ENCODE results near the gene PAFAH2. TPM values are rescaled to one million over a fixed set of nuclear protein-coding genes. Genes with fewer than 3 reads are reported as not detected.

Gene PAFAH2
- total and polyA plus RNA-seq, 3 experiments from 2014 or later: 11.8 to 28.6 (median 12.1) TPM

- DNase-seq: no peak
- ChIA-PET CTCF (interaction anchor here (1.3 kb wide), 1 partner anchor 71 kb away, joined by 7 read pairs; the partner anchor contains the start of gene PAFAH2), POLR2A (no interaction called here)
- H3K27ac ChIP-seq (ENCODE audit: low read depth, low read length): no peak overlapping the region
- H3K9me3 Mint-ChIP-seq: no peaks in the 10 kb centered on the region
- H3K4me3 Mint-ChIP-seq: no peak overlapping the region
- peaks cover 16 to 17% (median 16%) of the 10 kb centered on the region in 3 donors for H3K4me1 Mint-ChIP-seq
- no peaks in the 10 kb centered on the region for H3K36me3 ChIP-seq (ENCODE audit: insufficient read depth, low read length)
- no peak overlapping the region for H3K4me3 ChIP-seq (ENCODE audit: low read length)
- H3K27me3 ChIP-seq (ENCODE audit: insufficient read depth, low read length, poor library complexity, severe bottlenecking): no peaks in the 10 kb centered on the region
- peaks cover 16% of the 10 kb centered on the region for H3K4me1 ChIP-seq (ENCODE audit: insufficient read depth, low read length)
- H3K27ac Mint-ChIP-seq: peak overlapping the region in 5 of 8 donors; percentile 1 to 85 (median 24)
- H3K36me3 Mint-ChIP-seq: no peaks in the 10 kb centered on the region
- H3K27me3 Mint-ChIP-seq: peaks cover 0 to 4% of the 10 kb centered on the region in 2 donors
- H3K9me3 ChIP-seq (ENCODE audit: low read length): no peaks in the 10 kb centered on the region
Observed at GRCh38 chr1:25926731-25927496, 70.9 kb downstream of the PAFAH2 start.

- Mint-ChIP-seq H3K9me3 (no peaks in the 10 kb centered on the region), H3K27me3 (no peaks in the 10 kb centered on the region), H3K4me3 (peak overlapping the region in 1 of 7 donors; percentile 37), H3K4me1 (peaks cover 18 to 24% (median 19%) of the 10 kb centered on the region in 3 donors), H3K27ac (peak overlapping the region in 5 of 8 donors; percentile 10 to 50 (median 36)), H3K36me3 (peaks cover 0 to 2% (median 0%) of the 10 kb centered on the region in 3 donors)
- Histone ChIP-seq H3K27ac (ENCODE audit: low read depth, low read length) (no peak overlapping the region), H3K4me1 (ENCODE audit: insufficient read depth, low read length) (peaks cover 21% of the 10 kb centered on the region), H3K36me3 (ENCODE audit: insufficient read depth, low read length) (no peaks in the 10 kb centered on the region), H3K27me3 (ENCODE audit: insufficient read depth, low read length, poor library complexity, severe bottlenecking) (no peaks in the 10 kb centered on the region), H3K4me3 (ENCODE audit: low read length) (no peak overlapping the region), H3K9me3 (ENCODE audit: low read length) (no peaks in the 10 kb centered on the region)
- CTCF ChIA-PET: interaction anchor here (1.0 to 1.4 kb wide), 3 partner anchors 29 to 1843 kb away, joined by 3 to 5 read pairs (median 4); no protein-coding TSS in a partner anchor
- DNase-seq: no peak
- POLR2A ChIA-PET: interaction anchor here (1.0 kb wide), 1 partner anchor 73 kb away, joined by 3 read pairs; the partner anchor contains the start of gene PAFAH2
Observed at GRCh38 chr1:25924454-25924853, 73.4 kb downstream of the PAFAH2 start.

- ChIA-PET POLR2A (interaction anchor here (0.7 to 2.1 kb wide), 3 partner anchors 18 to 74 kb away, joined by 3 to 15 read pairs (median 6); partner anchors contain the start of genes PAFAH2 and STMN1), CTCF (interaction anchor here (1.5 to 4.2 kb wide), 2 partner anchors 15 to 28 kb away, joined by 3 to 24 read pairs; no protein-coding TSS in a partner anchor)
- Histone ChIP-seq H3K36me3 (ENCODE audit: insufficient read depth, low read length) (no peaks in the 10 kb centered on the region), H3K27ac (ENCODE audit: low read depth, low read length) (no peak overlapping the region), H3K9me3 (ENCODE audit: low read length) (no peaks in the 10 kb centered on the region), H3K27me3 (ENCODE audit: insufficient read depth, low read length, poor library complexity, severe bottlenecking) (no peaks in the 10 kb centered on the region), H3K4me3 (ENCODE audit: low read length) (peak overlapping the region; percentile 53), H3K4me1 (ENCODE audit: insufficient read depth, low read length) (peaks cover 28% of the 10 kb centered on the region)
- Mint-ChIP-seq H3K9me3 (no peaks in the 10 kb centered on the region), H3K27ac (peak overlapping the region in 6 of 8 donors; percentile 36 to 68 (median 44)), H3K27me3 (no peaks in the 10 kb centered on the region), H3K4me3 (peak overlapping the region; percentile 69 to 95 (median 85)), H3K36me3 (peaks cover 0 to 2% (median 0%) of the 10 kb centered on the region in 3 donors), H3K4me1 (peaks cover 21 to 30% (median 24%) of the 10 kb centered on the region in 3 donors)
- peak in 2 of 5 donors; percentile 3 to 5 for DNase-seq
Observed at GRCh38 chr1:25922971-25923552, 74.8 kb downstream of the PAFAH2 start.

- H3K4me3 Mint-ChIP-seq: peak overlapping the region; percentile 84 to 95 (median 86)
- H3K4me1 ChIP-seq (ENCODE audit: insufficient read depth, low read length): peaks cover 35% of the 10 kb centered on the region
- peak overlapping the region; percentile 53 for H3K4me3 ChIP-seq (ENCODE audit: low read length)
- ChIA-PET POLR2A (interaction anchor here (0.6 to 2.1 kb wide), 4 partner anchors 17 to 75 kb away, joined by 3 to 15 read pairs (median 5); partner anchors contain the start of genes PAFAH2 and STMN1), CTCF (interaction anchor here (1.1 to 4.2 kb wide), 4 partner anchors 11 to 75 kb away, joined by 3 to 24 read pairs (median 4); partner anchors contain the start of gene PAFAH2)
- H3K36me3 ChIP-seq (ENCODE audit: insufficient read depth, low read length): no peaks in the 10 kb centered on the region
- no peaks in the 10 kb centered on the region for H3K9me3 Mint-ChIP-seq
- H3K27me3 ChIP-seq (ENCODE audit: insufficient read depth, low read length, poor library complexity, severe bottlenecking): no peaks in the 10 kb centered on the region
- H3K27ac Mint-ChIP-seq: peak overlapping the region; percentile 32 to 95 (median 72)
- peak; percentile 31 to 75 (median 61) for DNase-seq
- peaks cover 27 to 36% (median 29%) of the 10 kb centered on the region in 3 donors for H3K4me1 Mint-ChIP-seq
- no peaks in the 10 kb centered on the region for H3K27me3 Mint-ChIP-seq
- peaks cover 0 to 2% (median 0%) of the 10 kb centered on the region in 3 donors for H3K36me3 Mint-ChIP-seq
- H3K27ac ChIP-seq (ENCODE audit: low read depth, low read length): no peak overlapping the region
- H3K9me3 ChIP-seq (ENCODE audit: low read length): no peaks in the 10 kb centered on the region
Observed at GRCh38 chr1:25922056-25922970, 75.5 kb downstream of the PAFAH2 start.

GRCh38 chr1:25918615-25919014, 79.2 kb downstream of the PAFAH2 start:
- CTCF ChIA-PET: interaction anchor here (0.7 to 1.7 kb wide), 2 partner anchors 14 to 23 kb away, joined by 3 to 13 read pairs; no protein-coding TSS in a partner anchor
- H3K4me1 ChIP-seq (ENCODE audit: insufficient read depth, low read length): peaks cover 32% of the 10 kb centered on the region
- H3K9me3 ChIP-seq (ENCODE audit: low read length): no peaks in the 10 kb centered on the region
- no peak overlapping the region for H3K27ac Mint-ChIP-seq
- peaks cover 22 to 36% (median 23%) of the 10 kb centered on the region in 3 donors for H3K4me1 Mint-ChIP-seq
- H3K27me3 ChIP-seq (ENCODE audit: insufficient read depth, low read length, poor library complexity, severe bottlenecking): no peaks in the 10 kb centered on the region
- POLR2A ChIA-PET: no interaction called here
- H3K9me3 Mint-ChIP-seq: no peaks in the 10 kb centered on the region
- no peak overlapping the region for H3K4me3 ChIP-seq (ENCODE audit: low read length)
- DNase-seq: no peak
- H3K36me3 Mint-ChIP-seq: peaks cover 0 to 2% (median 0%) of the 10 kb centered on the region in 3 donors
- no peaks in the 10 kb centered on the region for H3K27me3 Mint-ChIP-seq
- no peaks in the 10 kb centered on the region for H3K36me3 ChIP-seq (ENCODE audit: insufficient read depth, low read length)
- H3K4me3 Mint-ChIP-seq: no peak overlapping the region
- no peak overlapping the region for H3K27ac ChIP-seq (ENCODE audit: low read depth, low read length)

- no peaks in the 10 kb centered on the region for H3K27me3 ChIP-seq (ENCODE audit: insufficient read depth, low read length, poor library complexity, severe bottlenecking)
- Mint-ChIP-seq H3K36me3 (peaks cover 0 to 2% (median 0%) of the 10 kb centered on the region in 3 donors), H3K9me3 (no peaks in the 10 kb centered on the region), H3K4me3 (peak overlapping the region in 4 of 7 donors; percentile 20 to 60 (median 42)), H3K4me1 (peaks cover 18 to 31% (median 19%) of the 10 kb centered on the region in 3 donors), H3K27ac (peak overlapping the region in 7 of 8 donors; percentile 20 to 65 (median 52)), H3K27me3 (no peaks in the 10 kb centered on the region)
- ChIA-PET CTCF (interaction anchor here (0.7 to 1.7 kb wide), 2 partner anchors 13 to 23 kb away, joined by 3 to 13 read pairs; no protein-coding TSS in a partner anchor), POLR2A (interaction anchor here (0.6 to 0.7 kb wide), 3 partner anchors 11 to 1270 kb away, joined by 3 to 4 read pairs (median 4); partner anchors contain the start of gene PAFAH2)
- H3K4me1 ChIP-seq (ENCODE audit: insufficient read depth, low read length): peaks cover 26% of the 10 kb centered on the region
- no peak overlapping the region for H3K27ac ChIP-seq (ENCODE audit: low read depth, low read length)
- DNase-seq: peak in 3 of 5 donors; percentile 8 to 22 (median 14)
- H3K9me3 ChIP-seq (ENCODE audit: low read length): no peaks in the 10 kb centered on the region
- no peak overlapping the region for H3K4me3 ChIP-seq (ENCODE audit: low read length)
- no peaks in the 10 kb centered on the region for H3K36me3 ChIP-seq (ENCODE audit: insufficient read depth, low read length)
Observed at GRCh38 chr1:25917996-25918395, 79.9 kb downstream of the PAFAH2 start.

- POLR2A ChIA-PET: no interaction called here
- Mint-ChIP-seq H3K27me3 (no peaks in the 10 kb centered on the region), H3K4me3 (no peak overlapping the region), H3K4me1 (peaks cover 8 to 21% (median 10%) of the 10 kb centered on the region in 3 donors), H3K36me3 (peaks cover 0 to 2% (median 0%) of the 10 kb centered on the region in 3 donors), H3K27ac (no peak overlapping the region), H3K9me3 (no peaks in the 10 kb centered on the region)
- no peak overlapping the region for H3K27ac ChIP-seq (ENCODE audit: low read depth, low read length)
- H3K36me3 ChIP-seq (ENCODE audit: insufficient read depth, low read length): no peaks in the 10 kb centered on the region
- no peak overlapping the region for H3K4me3 ChIP-seq (ENCODE audit: low read length)
- peaks cover 14% of the 10 kb centered on the region for H3K4me1 ChIP-seq (ENCODE audit: insufficient read depth, low read length)
- H3K27me3 ChIP-seq (ENCODE audit: insufficient read depth, low read length, poor library complexity, severe bottlenecking): no peaks in the 10 kb centered on the region
- no peaks in the 10 kb centered on the region for H3K9me3 ChIP-seq (ENCODE audit: low read length)
- CTCF ChIA-PET: interaction anchor here (0.6 to 6.1 kb wide), 2 partner anchors 21 to 97 kb away, joined by 3 to 30 read pairs; no protein-coding TSS in a partner anchor
- no peak for DNase-seq
Observed at GRCh38 chr1:25916460-25916859, 81.4 kb downstream of the PAFAH2 start.
